ENCODE data around the gene CDKN3.
"Not testable (repeated sequence)": the region's sequence is repeated elsewhere in the genome, so short reads cannot be mapped to it uniquely, and the experiment has no call there.

Gene CDKN3

DNA sequence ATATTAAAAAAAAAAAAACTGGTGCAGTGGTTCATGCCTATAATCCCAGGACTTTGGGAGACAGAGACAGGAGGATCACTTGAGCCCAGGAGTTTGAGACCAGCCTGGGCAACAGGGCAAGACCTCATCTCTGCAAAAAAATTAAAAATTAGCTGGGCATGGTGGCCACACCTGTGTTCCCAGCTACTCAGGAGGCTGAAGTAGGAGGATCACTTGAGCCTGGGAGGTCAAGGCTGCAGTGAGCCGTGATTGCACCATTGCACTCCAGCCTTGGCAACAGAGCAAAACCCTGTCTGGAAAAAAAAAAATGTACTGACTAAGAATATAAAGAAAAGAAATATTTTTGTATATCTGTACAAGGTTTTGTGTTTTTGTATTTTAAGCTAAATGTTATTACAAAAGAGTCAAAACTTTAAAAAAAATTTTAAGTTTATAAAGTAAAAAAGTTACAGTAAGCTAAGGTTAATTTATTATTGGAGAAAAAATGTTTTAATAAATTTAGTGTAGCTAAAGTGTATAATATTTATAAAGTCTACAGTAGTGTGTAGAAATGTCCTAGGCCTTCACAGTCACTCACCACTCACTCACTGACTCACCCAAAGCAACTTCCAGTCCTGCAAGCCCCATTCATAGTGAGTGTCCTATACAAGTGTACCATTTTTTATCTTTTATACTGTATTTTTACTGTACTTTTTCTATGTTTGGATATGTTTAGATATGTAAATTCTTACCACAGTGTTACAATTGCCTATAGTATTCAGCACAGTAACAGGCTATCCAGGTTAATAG is 60.2 kb downstream of the CDKN3 start:
- not testable (repeated sequence) for DNase-seq

DNA sequence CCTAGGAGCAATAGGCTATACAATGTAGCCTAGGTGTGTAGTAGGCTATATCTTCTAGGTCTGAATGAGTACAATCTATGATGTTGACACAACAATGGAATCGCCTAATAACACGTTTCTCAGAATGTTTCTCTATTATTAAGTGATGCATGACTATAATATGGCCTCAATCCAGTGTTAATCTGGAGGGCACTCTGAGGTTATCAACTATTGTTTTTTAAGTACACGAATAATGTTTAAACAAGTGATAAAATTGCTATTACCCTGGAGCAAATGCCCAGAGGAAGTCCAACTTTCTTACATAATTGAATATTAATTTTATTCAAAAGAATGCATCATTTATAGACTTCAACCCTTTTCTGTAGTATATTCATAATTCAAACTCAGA is 60.8 kb downstream of the CDKN3 start:
- no peak for DNase-seq

GRCh38 chr14:54458536-54458935 is 61.7 kb downstream of the CDKN3 start:
- not testable (repeated sequence) for DNase-seq

DNA sequence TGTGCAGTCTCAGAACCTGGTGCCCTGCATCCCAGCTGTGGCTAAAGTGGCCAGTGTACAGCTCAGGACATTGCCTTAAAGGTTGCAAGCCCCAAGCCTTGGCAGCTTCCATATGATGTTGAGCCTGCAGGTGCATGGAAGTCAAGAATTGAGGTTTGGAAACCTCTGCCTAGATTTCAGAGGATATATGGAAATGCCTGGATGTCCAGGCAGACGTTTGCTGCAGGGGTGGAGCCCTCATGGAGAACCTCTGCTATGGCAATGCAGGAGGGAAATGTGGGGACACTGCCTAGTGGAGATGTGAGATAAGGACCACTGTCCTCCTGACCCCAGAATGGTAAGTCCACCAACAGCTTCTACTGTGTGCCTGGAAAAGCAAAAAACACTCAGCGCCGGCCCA is 62.3 kb downstream of the CDKN3 start:
- no peak for DNase-seq

- DNase-seq, result no peak
These were observed 65.2 kb downstream of the CDKN3 start for GRCh38 chr14:54462048-54462447.

DNA sequence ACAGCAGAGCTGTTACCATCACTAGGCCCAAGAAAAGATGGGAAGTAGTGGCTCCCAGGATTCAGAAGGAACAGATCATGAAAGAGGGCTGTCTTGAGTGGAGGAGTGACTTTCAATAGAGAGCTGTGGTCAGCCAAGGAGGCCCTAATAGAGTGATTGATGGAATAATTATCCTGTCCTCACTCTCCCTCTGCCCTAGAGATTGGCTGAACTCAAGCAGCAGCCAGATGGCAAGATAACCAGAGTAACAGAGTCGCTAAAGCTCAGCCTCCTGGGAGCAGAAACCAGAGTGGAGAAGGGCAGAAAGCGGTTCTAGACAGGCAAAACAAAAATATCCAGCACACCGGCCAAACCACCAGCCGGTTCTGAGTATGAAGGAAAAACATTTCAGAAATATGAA is 68.8 kb downstream of the CDKN3 start:
- DNase-seq, result no peak

GRCh38 chr14:54467280-54467679 is 70.5 kb downstream of the CDKN3 start:
- DNase-seq, result no peak

All from NCI-H510A (cell line).